Measurements from ENCODE around the gene LHX5.
A peak's percentile ranks its signal among the peaks of the same experiment; 100 is the strongest.

LHX5 gene

DNA sequence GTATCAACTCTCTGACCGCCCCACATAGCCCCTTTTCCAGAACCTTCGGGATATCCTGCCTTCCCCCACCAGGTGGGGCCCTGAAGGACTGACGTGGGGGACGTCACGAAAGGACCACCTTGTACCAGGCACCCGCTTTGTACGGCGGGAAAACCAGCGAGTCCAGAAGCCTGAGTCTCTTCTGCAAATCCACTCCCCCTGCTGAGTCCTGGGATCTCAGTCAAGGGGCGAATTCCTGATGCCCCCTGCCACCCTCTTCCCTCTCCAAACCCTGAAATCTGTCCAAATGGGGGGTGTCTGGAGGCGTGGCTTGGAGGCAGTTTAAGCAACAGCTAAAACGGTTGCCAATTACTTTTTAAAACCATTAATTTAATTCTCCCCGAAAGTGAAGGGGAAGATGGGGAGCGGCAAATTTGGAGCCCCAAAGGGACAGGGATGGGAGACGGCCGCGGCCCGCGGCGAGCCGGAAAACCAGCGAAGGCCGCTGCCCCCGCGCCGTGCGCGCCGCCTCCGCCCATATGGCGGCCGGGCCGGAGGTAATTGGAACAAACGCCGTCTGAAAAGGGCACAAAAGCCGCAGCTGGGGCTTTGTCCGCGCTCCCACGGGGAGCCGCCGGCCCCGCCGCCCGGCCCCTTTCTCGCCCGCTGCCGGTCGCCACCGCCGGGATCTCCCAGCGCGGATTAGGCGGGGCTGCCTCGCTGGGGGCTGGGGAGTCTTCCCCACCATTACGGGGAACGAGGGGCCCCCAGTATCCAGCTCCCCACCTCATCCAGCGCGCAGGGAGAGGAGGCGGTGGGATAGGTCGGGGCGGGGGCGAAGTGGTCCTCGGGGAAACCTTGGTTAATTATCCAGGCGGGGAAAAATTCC is 6.6 kb downstream of the LHX5 start:
- no peak for DNase-seq

DNA sequence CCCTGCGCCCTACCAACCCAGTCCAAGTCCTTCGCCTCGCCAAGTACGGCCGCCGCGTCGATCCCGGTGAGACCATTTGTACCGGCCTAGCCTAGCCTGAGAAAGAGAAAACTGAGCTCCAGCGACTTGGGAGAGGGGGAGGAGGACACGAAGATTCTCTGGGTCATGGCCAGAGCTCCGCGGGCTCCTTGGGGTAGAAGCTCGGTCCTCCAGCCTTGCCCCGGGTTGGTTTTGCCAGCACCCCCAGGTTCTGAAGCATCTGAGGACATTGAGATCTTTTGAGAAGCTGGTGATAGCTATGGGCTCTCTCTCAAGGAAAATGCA is 7.3 kb downstream of the LHX5 start:
- DNase-seq, result no peak

DNA sequence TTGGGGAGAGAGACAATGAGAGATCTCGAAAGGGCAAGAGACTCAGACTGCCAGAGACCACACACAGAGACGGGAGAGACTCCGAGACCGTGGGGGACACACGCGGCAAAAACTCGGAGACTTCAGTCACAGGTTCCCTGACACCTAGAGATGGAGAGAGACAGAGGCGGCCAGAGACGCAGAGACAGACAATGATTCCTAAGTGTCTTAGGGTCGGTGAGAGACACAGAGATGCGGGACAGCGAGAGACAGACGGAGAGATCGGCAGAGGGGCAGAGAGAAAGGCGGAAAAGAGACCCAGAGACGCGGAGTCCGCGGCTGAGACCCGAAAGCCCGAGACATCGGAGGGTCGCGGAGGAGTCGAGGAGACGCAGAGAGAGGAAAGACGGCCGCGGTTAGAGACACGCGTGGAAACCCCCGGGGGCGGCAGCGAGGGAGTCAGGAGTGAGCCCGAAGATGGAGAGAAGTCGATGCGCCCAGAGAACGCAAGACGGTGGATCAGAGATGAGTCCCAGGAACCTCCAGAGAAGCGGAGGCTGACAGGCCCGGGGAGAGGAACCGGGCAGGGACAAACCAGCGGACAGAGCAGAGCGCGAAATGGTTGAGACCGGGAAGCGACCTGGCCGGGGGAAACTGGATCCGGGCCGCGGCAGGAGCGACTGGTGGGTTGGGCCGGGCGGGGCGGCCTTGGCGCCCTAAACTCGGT is 7.8 kb downstream of the LHX5 start:
- DNase-seq, result no peak

DNA sequence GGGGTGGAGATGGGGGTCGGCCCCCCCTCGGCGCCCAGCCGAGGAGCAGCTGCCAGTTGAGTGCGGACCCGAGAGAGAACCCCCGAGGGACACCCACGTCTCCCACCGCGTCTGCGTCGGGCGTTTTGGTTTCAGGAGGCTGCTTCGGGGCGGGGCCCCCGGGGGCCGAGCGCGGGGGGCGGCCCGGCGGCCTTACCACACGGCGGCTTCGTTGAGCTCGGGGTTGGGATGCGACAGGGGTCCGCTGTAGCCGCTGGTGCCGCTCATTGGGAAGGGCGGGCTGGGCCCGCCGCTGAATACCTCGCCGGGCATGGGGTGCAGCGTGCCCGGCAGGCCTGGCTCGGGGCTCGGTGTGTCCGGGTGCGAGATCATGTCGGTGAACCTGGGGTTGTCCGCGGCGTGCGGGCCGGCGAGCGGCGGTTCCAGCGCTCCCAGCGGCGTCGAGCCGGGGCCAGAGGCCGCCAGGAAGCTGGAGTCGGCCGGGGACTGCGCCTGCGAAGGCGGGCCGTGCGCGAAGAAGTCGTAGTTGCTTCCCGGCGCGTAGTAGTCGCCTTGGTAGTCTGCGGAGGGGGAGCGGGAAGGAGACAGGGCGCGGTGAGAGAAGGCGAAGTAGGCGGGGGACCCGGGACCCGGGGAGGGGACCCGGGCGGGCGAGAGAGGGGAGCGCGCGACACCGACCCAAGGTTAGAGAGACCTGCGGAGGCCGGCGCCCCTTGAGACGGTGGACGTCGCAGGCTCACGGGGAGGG is 8.5 kb downstream of the LHX5 start:
- DNase-seq, result no peak

DNA sequence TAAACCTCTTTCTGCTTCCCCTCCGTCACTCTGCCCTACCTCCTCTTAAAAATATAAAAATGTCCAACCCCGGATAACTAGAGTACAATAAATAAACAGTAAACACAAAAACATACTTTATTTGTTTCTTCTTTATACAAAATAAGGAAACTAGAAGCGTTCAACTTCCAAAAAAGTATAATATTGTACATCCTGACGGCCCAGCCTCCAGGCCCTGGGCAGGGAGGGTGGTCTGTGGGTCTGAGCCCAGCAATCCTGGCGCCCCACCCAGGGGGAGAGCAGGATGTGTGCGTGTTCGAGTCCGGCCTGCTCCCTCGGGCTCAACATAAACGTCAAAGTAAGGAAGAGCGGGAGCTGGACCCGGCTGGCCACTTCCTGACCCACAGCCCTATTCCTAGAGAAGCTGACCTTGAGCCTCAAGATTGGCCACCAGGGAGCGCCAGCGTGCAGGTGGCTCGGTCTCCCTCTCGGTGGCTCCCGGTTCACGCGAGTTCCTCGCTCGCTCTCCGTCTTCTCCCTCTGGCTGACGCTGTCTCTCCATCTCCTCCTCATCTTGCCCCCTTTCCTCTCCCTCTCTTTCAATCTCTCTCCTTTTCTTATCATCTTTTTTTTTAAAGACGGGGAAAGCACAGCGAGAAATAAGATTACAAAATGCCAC is 9.4 kb downstream of the LHX5 start:
- DNase-seq, result peak; percentile 61

DNA sequence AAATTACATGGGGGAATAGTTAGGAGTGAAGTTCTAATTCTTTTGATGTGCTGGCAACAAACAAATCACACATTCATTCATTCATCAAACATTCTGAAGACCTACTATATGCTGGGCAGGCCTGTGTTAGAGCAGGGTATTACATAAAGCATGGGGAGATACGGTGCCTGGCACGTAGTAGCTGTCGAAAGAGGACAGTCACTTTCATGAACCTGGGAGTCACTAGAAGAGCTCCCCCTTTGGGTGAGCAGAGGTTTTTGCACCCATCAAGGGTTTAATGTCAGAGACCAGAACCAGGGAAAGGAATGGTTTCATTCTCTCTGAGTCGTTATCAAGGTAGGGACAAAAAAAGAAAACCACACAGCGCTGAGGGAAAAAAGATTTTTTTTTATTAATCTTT is 10.0 kb downstream of the LHX5 start:
- no peak for DNase-seq

DNA sequence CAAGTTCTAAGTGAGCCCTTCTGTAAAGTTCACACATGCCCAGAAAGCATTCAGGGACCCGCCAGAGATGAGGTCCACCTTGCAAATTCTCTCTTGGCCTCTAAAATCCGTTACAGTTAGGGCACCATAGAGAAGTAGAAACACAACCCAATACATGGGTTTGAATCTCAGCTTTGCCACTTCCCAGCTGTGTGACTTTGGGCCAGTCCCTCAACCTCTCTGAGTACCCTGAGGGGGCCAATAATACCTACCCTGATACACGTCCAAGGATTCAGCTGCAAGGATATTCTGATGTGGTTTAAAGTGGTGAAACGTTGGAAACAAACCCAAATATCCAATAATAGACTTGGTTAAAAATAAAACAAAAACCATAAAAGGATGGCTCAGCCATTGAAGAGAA is 11.7 kb downstream of the LHX5 start:
- no peak for DNase-seq

DNA sequence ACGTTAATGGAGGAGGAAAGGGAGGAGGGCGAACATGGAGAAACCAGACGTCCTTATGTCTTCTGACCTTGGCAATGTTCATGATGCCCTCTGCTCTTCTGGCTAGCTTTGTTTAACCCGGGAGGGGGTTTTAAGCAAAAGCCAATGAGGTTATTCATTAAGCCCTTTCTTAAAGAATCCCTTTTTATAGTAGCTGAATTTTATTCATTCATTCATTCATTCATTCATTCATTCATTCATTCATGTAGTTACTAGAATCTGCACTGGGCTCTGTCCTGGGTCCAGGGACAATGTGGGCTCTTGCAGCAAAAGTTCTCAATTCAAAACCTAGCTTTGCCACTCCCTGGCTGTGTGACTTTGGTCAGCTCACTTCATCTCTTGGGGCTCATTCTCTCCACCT is 14.0 kb downstream of the LHX5 start:
- DNase-seq, result no peak

DNA sequence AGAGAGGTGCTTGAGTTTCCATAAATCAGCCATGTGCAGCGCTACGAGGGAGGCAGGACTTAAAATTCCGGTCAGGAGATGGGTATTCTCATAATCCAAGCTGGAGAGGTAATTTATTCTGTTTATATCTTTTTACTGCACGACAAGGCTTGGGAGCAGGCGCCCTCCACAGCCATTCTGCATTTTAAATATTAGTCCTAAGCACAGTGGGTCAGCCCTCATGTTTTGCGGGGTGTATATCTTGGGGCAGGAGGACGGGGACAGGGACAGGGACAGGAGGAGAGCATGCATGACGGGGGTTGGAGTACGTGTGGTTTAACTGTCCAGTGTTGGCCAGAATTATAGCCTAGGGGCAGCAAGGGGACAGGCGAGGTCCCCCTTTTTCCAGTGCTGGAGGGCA is 14.5 kb downstream of the LHX5 start:
- DNase-seq, result no peak

DNA sequence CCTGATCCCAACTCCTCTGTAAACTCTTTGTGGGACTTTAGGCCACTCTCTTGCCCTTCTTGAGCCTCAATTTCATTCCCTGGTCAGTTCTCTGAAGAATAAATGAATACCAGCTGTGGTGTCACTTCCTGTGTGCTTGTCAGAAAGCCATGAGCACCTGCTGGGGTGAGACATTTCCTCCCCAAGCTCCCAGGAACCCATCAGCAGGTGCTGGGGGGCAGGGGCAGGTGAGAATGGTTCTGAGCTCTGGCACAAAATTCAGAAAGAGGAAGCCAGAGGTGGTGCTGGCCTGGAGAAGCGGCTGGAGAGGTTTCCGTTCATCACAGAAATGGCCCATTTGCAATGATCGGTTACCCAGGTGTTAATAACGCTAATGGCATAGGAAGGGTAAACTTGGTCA is 14.9 kb downstream of the LHX5 start:
- no peak for DNase-seq

DNA sequence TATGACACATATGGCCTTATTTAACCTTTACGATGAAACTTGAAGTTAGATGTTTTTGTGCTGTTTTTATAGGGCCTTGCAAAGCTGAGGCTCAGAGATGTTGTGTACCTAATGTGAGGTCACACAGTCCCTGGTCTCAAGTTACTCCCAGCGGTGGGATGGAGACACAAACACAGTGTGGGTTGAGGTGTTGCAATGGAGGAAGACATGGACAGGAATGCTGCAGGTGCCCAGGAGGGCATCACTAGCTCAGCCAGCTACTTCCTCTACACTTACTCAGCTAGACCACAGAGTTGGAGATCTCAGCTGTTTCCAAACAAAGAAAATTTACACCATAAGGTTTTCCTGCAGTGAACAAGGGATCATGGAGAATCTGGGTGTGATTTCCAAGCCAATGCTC is 15.5 kb downstream of the LHX5 start:
- DNase-seq, result no peak

DNA sequence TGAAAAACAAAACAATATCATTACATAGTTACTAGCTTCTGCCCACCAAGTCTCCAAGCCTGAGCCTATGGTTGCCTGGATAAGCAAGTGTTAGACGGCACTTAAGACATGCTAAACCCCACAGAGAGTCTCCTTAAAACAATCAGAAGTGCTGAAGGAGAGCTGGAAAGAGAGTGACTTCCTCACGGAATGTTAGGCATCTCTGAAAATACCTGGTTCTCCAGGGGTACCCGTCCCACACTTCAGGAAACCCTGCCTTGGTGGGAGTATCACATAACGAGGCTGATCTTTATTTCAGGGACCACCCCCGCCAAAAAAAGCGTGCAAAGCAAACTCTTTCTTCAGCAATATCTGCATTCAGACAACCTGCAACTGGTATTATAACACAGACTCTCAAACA is 18.3 kb downstream of the LHX5 start:
- no peak for DNase-seq

DNA sequence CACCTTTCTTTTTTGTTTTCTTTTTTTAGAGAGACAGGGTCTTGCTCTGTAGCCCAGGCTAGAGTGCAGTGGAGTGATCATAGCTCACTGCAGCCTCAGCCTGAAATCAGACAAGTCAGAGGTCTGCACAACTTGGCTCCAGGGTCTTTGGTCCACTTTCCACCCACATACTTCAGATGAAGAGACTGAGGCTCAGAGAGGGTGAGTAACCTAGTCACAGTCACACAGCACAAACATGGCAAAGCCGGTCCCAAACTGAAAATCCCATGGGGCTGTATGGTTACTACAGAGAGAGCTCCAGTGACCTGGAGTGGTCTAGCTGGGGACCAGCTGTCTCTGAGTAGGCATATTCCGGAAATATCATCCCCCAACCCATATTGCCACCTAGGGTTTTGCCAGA is 19.2 kb downstream of the LHX5 start:
- no peak for DNase-seq

DNA sequence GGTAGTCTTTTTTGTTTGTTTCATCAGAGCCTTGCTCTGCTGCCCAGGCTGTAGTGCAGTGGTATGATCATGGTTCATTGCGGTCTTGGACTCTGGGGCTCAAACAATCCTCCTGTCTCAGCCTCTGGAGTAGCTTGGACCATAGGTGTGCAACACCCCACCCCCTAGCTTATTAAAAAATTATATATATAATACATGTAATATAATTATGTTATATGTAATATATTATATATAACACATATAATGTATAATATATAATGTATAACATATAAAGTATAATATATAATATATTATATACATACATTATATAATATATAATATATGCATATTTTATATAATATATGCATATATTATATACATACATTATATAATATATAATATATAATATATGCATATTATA is 21.8 kb downstream of the LHX5 start:
- DNase-seq, result no peak

DNA sequence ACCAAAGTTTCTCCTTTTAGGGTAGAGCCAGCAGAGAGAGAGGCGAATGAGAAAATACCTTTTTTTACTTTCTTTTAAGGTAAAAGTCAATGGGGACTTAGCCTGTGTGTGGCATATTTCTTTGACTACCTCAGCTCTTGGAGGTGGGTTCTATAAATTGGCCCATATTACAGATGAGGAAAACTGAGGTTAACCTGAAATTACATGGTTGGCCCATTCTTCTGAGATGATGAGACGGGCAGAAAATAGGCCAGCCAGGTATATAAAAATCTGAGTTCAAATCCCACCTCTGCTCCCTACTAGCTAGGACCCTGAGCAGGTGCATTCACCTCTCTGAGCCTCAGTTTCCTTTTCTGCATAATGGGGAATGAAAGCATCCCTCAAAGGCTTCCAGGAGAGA is 22.4 kb downstream of the LHX5 start:
- DNase-seq, result no peak

DNA sequence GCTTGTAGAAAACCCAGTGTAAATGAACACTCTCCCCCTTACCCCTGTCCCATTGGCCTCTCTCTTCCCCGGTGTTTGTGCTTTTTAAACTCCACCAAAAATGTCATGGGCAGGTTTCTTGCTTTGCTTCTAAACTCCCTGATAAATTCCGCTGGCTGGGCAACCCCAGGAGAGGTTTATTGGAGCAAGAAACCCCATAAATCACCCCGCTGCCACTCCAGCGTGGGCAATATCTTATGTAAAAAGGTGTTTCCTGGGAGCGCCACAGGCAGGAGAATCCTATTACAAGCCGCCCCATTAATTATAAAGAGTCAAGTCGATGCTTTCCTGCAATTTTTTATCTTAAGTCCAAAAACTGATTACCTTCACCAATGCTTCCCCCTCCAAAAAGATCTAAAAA is 22.8 kb downstream of the LHX5 start:
- DNase-seq, result no peak

DNA sequence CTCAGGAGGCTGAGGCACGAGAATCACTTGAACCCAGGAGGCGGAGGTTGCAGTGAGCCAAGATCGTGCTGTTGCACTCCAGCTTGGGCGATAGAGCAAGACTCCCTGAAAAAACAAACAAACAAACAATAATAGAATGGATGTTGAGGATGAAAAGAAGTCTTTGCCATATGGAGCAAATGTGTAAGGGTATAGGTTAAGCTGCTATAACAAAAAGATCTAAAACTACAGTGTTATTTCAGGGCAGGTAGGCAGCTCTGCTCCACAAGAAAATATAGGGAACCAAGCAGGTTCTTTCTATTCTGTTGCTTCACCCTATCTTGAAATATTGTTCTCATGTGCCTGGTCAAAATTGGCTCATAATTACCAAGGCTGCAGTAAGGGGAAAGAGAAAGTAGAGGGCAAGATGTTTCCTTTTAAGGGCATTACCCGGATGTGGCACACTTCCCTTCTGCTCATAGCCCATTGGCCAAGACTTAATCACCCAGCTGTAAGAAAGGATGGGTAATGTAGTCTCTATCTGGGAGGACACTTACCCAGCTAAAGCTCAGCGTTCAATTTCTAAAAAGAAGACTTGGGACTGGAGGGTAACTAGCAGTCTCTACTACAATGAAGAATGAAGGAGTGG is 26.0 kb downstream of the LHX5 start:
- DNase-seq, result no peak

DNA sequence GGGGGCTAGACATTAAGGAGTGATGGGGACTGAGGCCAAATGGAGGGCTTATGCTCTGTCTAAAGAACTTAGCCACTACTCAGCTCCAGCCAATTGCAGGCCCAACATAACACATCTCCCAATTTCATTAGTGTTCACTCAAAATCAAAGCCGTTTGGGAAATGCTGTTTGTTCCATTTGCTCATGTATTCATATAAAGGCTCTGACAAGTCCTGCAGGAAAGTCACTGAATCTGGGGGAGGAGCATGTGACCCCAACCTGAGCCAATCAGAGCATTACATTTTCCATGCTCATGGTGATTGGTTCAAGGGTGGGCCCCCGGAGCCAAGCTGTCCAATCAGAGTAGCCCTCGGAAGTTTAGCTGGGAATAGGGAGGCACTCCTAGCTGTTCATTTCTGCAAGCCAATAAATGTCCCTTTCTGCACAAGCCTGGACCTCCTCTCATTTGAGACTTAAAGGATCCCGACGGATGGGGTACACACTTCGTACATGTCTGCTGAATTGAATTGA is 28.6 kb downstream of the LHX5 start:
- DNase-seq, result no peak

DNA sequence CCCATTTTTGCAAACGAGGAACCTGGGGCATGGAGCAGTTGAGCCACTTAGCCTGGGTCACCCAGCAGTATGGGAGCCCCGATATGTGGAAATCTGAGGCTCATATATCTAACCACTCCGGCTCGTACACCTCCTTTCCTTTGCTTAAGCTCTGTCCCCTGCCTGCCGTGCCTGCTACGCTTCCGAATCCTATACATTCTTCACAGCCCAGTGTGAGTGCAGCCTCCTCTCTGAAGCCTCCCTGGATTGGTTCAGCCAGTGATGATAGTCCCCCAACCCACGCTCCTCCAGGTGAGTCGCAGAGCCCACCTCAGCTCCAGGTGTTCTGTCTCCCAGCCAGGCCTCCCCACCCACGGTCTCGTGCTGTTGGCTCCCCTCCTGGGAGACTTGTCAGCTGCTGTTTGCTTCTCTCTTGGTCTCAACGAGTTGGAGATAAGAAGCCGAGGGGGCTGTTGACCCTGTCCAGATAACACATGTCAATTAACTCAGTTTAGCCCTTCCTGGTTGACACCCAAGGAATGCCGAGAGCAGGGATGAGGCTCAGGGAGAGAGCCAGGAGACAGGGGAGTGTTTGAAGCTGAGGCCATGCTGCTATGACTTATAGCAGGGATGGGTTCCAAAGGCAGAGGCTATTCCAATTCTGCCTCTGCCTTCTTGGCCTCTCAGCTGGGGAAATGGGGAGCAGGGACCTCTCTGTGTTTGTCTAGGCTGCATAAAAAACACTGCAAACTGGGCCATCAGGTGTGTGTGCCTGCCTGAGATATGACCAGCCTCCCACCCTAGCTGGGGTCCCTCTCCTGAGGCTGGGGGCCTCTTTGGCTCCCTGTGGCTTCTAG is 30.5 kb downstream of the LHX5 start:
- DNase-seq, result no peak

DNA sequence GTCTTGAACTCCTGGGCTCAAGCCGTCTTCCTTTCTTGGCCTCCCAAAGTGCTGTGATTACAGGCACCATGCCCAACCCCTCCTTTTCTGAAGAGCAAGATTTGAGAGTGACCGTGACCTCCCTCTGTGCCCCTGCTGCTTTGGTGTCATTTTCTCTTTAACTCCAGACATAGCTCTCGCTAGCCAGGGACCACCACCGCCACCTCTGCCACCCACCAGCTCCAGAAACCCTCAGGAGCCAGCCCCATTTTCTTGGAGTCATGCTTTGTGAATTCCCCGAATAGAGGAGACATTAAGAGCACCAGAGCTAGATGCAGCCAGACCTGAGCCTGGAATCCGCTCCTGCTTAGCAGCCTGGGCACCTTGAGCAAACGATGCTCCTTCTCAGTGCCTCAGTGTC is 31.3 kb downstream of the LHX5 start:
- DNase-seq, result no peak

DNA sequence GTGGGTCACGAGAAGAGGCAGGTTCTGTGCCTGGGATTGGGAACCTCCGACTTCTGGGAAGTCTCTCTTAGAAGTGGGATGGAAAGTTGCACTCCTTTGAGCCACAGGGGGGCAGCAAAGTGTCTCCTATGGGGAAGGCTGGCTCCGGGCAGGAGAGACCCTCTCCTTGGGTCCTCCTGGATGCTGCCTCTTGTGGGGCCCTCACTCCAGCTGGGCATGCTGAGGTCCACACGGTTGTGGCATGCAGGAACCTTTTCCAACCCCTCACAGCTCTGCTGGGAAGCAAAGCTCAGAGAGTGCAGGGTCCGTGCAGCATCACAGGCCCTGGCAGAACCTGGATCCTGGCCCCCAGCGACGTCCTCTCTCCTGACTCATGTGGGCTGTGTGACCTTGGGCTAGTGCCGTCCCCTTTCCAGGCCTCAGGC is 32.1 kb downstream of the LHX5 start:
- DNase-seq, result no peak

DNA sequence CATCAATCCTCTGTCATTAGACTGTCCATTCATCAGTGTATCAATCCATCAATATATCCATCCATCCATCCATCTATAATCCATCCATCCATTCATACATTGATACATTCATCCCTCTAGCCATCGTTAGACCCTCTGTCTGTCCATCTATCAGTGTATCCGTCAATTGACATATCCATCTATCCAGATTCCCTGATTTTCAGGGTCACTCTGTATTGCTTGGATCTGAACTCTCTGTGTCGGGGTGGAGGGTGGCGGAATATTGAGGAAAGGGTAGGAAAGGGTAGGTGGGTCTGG is 32.4 kb downstream of the LHX5 start:
- no peak for DNase-seq
